ENCODE measurements around the gene PAK1IP1.
A peak's percentile ranks its signal among the peaks of the same experiment; 100 is the strongest.
"Not testable (repeated sequence)": the region's sequence is repeated elsewhere in the genome, so short reads cannot be mapped to it uniquely, and the experiment has no call there.

The PAK1IP1 gene

GRCh38 chr6:10694302-10695085 lies at the start of gene PAK1IP1, which contains the start of gene C6orf52:
PAK1IP1 (plus strand) TSS chr6:10694972; CDS start chr6:10694986, 14 bp downstream.
C6orf52 (minus strand) TSS chr6:10694616; CDS start chr6:10687550, 7,066 bp downstream.
- peak; percentile 96 for DNase-seq

- DNase-seq, result no peak
Measured at GRCh38 chr6:10655508-10656055, 39.2 kb upstream of the PAK1IP1 start.

- DNase-seq, result no peak
Measured at GRCh38 chr6:10658910-10659698, 35.7 kb upstream of the PAK1IP1 start.

GRCh38 chr6:10659699-10660348 lies 34.9 kb upstream of the PAK1IP1 start:
- DNase-seq, result no peak

- not testable (repeated sequence) for DNase-seq
Measured at GRCh38 chr6:10660431-10661191, 34.2 kb upstream of the PAK1IP1 start.

- DNase-seq, result no peak
Measured at GRCh38 chr6:10662207-10662606, 32.6 kb upstream of the PAK1IP1 start.

GRCh38 chr6:10662742-10663141 lies 32.0 kb upstream of the PAK1IP1 start:
- no peak for DNase-seq

GRCh38 chr6:10665595-10665994 lies 29.2 kb upstream of the PAK1IP1 start:
- DNase-seq, result not testable (repeated sequence)

- DNase-seq, result no peak
Measured at GRCh38 chr6:10668126-10668917, 26.4 kb upstream of the PAK1IP1 start.

- no peak for DNase-seq
Measured at GRCh38 chr6:10676403-10676802, 18.4 kb upstream of the PAK1IP1 start.

- no peak for DNase-seq
Measured at GRCh38 chr6:10678456-10678855, 16.3 kb upstream of the PAK1IP1 start.

- no peak for DNase-seq
Measured at GRCh38 chr6:10681795-10682194, 13.0 kb upstream of the PAK1IP1 start.

GRCh38 chr6:10682355-10682988 lies 12.3 kb upstream of the PAK1IP1 start:
- DNase-seq, result peak; percentile 56

GRCh38 chr6:10684618-10685017 lies 10.2 kb upstream of the PAK1IP1 start:
- no peak for DNase-seq

GRCh38 chr6:10685092-10685915 lies 9.5 kb upstream of the PAK1IP1 start:
- peak; percentile 83 for DNase-seq

- no peak for DNase-seq
Measured at GRCh38 chr6:10686901-10687300, 7.9 kb upstream of the PAK1IP1 start.

- no peak for DNase-seq
Measured at GRCh38 chr6:10687582-10687981, 7.2 kb upstream of the PAK1IP1 start.

GRCh38 chr6:10690651-10691445 lies 3.9 kb upstream of the PAK1IP1 start:
- DNase-seq, result no peak

GRCh38 chr6:10692965-10693538 lies 1.7 kb upstream of the PAK1IP1 start:
- peak; percentile 31 for DNase-seq

All from hematopoietic multipotent progenitor cell treated with erythropoietin and hydrocortisone succinate and interleukin-3 and kit ligand, for 8 days (in vitro differentiated cells).